Osteocyte (in vitro differentiated cells): ENCODE data around the gene EPS8. TPM values are rescaled to one million over a fixed set of nuclear protein-coding genes. Genes with fewer than 3 reads are reported as not detected.

Source experiments
- DNase-seq: peaks from one replicate; pipeline ENCODE4 v3.0.0; 2021; ENCODE audit warnings: mixed read lengths; ENCODE audit not compliant: unreplicated experiment; ENCODE audit errors: extremely low spot score
- H3K27ac Mint-ChIP-seq: one replicate; pipeline ENCODE4 v1.8.0; 2021; ENCODE audit warnings: mild to moderate bottlenecking, mixed read lengths; ENCODE audit not compliant: unreplicated experiment
- H3K27me3 Mint-ChIP-seq: one replicate; pipeline ENCODE4 v1.8.0; 2021; ENCODE audit warnings: mixed read lengths; ENCODE audit not compliant: unreplicated experiment
- H3K36me3 Mint-ChIP-seq: one replicate; pipeline ENCODE4 v1.8.0; 2021; ENCODE audit warnings: mixed read lengths; ENCODE audit not compliant: unreplicated experiment
- H3K4me1 Mint-ChIP-seq: one replicate; pipeline ENCODE4 v1.8.0; 2021; ENCODE audit warnings: mixed read lengths; ENCODE audit not compliant: unreplicated experiment
- H3K4me3 Mint-ChIP-seq: one replicate; pipeline ENCODE4 v1.8.0; 2021; ENCODE audit warnings: mild to moderate bottlenecking, moderate library complexity, mixed read lengths; ENCODE audit not compliant: unreplicated experiment
- H3K9me3 Mint-ChIP-seq: one replicate; pipeline ENCODE4 v1.8.0; 2021; ENCODE audit warnings: mixed read lengths; ENCODE audit not compliant: unreplicated experiment
- CTCF ChIP-seq: fragments of 200-600 bp; sonication (generic); IDR thresholded peaks from 2 replicates; pipeline ENCODE4 v1.5.0; 2021; ENCODE audit warnings: antibody characterized with exemption, mild to moderate bottlenecking, moderate library complexity
- total RNA-seq: library from RNA; stranded (reverse); gene quantifications from 2 replicates; pipeline ENCODE4 v1.2.1, GENCODE V29; 2021

The EPS8 gene
- total RNA-seq, 1 donor from 2014 or later, result 308 TPM

DNA sequence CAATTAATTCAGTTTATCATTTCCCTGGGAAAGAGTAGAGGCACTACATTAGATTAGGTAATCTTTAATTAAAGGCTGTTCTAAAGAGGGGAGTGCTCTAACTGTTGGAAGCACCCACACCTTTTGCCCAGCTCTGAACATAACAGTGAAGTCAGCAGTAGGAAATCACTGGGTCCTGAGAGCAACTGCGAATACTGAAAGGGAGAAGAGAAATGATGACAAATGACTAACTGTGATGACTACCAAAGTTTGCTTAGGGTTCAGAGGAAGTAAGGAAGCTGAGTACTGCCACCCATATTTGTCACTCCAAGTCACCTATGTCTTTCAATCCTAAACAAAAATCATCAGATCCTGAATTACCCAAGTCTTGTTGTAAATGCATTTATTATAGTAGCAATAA lies 140.6 kb downstream of the EPS8 start:
- no peak for TF ChIP-seq CTCF
- Mint-ChIP-seq H3K27ac (peak overlapping the region; percentile 90), H3K36me3 (peaks cover 58% of the 10 kb centered on the region), H3K4me1 (peaks cover 82% of the 10 kb centered on the region), H3K9me3 (no peaks in the 10 kb centered on the region), H3K4me3 (no peak overlapping the region), H3K27me3 (no peaks in the 10 kb centered on the region)
- no peak for DNase-seq

GRCh38 chr12:15646581-15646980 lies 142.6 kb downstream of the EPS8 start:
- H3K4me3 Mint-ChIP-seq, result no peak overlapping the region
- no peaks in the 10 kb centered on the region for H3K27me3 Mint-ChIP-seq
- H3K9me3 Mint-ChIP-seq, result no peaks in the 10 kb centered on the region
- no peak for TF ChIP-seq CTCF
- peaks cover 85% of the 10 kb centered on the region for H3K4me1 Mint-ChIP-seq
- H3K36me3 Mint-ChIP-seq, result peaks cover 56% of the 10 kb centered on the region
- no peak for DNase-seq
- H3K27ac Mint-ChIP-seq, result peak overlapping the region; percentile 90

DNA sequence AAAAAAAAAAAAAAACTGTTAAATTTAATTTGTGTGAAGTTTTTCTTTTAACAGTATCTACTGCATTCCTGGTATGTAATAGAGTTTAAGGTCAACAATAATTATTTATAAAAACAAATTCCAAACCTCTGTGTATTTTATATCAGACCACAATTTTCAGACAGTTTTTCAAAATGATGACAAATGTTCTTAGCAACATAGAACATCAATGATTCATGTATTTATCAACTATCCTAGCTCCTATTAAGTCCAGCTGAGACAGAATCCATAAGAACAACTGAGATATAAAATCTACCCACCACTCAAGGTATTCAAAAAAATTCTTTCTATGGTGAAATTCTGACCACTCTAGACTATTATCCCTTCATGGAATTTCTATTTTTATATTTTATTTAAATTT lies 144.5 kb downstream of the EPS8 start:
- H3K27me3 Mint-ChIP-seq, result no peaks in the 10 kb centered on the region
- peak overlapping the region; percentile 98 for H3K27ac Mint-ChIP-seq
- H3K9me3 Mint-ChIP-seq, result no peaks in the 10 kb centered on the region
- no peak for DNase-seq
- no peak for TF ChIP-seq CTCF
- H3K4me1 Mint-ChIP-seq, result peaks cover 72% of the 10 kb centered on the region
- no peak overlapping the region for H3K4me3 Mint-ChIP-seq
- peaks cover 59% of the 10 kb centered on the region for H3K36me3 Mint-ChIP-seq

DNA sequence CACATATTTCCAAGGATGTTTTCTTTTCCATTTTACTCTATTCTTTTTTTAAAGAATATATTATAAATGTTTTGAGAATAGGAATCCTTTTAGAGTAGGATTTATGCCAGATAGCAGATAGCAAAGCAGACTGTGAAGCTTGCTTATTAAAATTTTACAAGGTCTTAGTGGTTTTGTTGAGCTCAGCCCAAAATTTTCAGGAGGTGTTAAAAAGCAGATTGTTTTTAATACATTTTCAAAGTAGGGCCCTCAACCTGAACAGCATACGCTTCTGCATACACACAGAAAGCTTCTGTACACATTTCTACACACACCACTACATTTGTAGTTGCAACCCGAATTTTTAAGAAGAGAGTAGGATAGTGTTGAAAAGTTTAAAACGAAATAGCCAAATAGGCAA lies 151.0 kb downstream of the EPS8 start:
- Mint-ChIP-seq H3K27me3 (no peaks in the 10 kb centered on the region), H3K27ac (peak overlapping the region; percentile 96), H3K4me3 (no peak overlapping the region), H3K36me3 (peaks cover 56% of the 10 kb centered on the region), H3K9me3 (peaks cover 6% of the 10 kb centered on the region), H3K4me1 (peaks cover 68% of the 10 kb centered on the region)
- no peak for TF ChIP-seq CTCF
- no peak for DNase-seq

DNA sequence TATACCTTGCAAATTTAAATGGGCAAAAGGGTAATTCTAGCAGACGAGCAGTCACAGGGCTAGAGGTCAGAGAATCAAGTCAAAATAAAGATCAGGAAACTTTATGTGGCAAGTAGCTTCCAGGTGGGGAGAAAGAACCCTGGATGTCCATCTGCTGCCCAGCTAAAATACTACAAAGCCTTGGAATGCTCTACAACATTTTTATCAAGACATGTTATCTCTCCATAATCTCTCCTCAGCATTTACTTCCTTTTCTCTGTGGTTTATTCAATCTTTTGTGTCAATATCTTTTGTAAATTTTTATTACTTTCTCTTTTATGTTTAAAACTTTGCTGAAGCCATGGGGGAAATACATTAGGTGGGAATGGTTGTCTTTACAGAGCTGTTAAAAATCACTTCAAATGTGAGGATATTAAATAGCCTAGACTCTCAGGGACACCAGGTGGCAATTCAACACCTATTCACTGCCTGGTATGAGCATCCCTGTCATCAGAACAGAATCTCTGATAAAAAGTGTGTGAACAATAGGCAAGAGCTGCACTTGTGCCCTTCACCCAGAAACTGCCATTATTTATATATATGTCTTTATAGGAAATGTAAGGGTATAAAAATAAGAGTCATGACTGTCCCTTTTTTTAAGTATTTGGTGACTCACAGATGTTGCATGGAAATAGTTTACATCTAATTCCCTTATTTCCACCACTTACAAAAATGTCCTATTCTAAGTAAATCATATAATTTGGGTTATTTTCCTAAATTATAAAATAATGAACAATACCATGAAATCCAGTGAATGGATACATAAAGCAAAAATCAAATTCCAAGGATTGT lies 152.9 kb downstream of the EPS8 start:
- no peak for TF ChIP-seq CTCF
- peaks cover 6% of the 10 kb centered on the region for H3K9me3 Mint-ChIP-seq
- H3K27ac Mint-ChIP-seq, result peak overlapping the region; percentile 96
- H3K27me3 Mint-ChIP-seq, result no peaks in the 10 kb centered on the region
- H3K4me1 Mint-ChIP-seq, result peaks cover 76% of the 10 kb centered on the region
- H3K4me3 Mint-ChIP-seq, result peak overlapping the region; percentile 1
- no peak for DNase-seq
- H3K36me3 Mint-ChIP-seq, result peaks cover 60% of the 10 kb centered on the region
